Uterus (tissue), 2 donors: ENCODE measurements around the gene APOL4.

Experiments used
- CTCF ChIP-seq, 4 experiments: fragments of 200-600 bp in 2 of 4; fragments of 450-650 bp in 2 of 4; sonication (generic) in 2 of 4; IDR thresholded peaks; one replicate each; pipeline ENCODE4 v1.5.1; 2016 to 2019; ENCODE audit warnings: antibody characterized with exemption in 4 of 4, mild to moderate bottlenecking in 2 of 4, moderate library complexity in 1 of 4
- POLR2A ChIP-seq, 2 donors: fragments of 450-650 bp; IDR thresholded peaks; one replicate each; pipeline ENCODE4 v1.6.1; 2016; ENCODE audit warnings: antibody characterized with exemption in 2 of 2, mild to moderate bottlenecking in 1 of 2, moderate library complexity in 1 of 2

- TF ChIP-seq POLR2A (IDR thresholded peaks at IDR 0.05): peak; percentile 77 to 91
- peak; percentile 77 to 90 (median 87) for TF ChIP-seq CTCF (IDR thresholded peaks at IDR 0.05)
Observed at GRCh38 chr22:36239401-36240171, 38.0 kb upstream of the APOL4 start, which contains the start of gene APOL2.
